Suprapubic skin (tissue), 3 donors: ENCODE measurements around the gene CELA3A.

Experiments
- CTCF ChIP-seq, 2 donors: fragments of 200-600 bp in 1 of 2; fragments of 450-650 bp in 1 of 2; sonication (generic) in 1 of 2; IDR thresholded peaks; one replicate each; pipeline ENCODE4 v1.5.1; 2016 to 2019; ENCODE audit warnings: antibody characterized with exemption in 2 of 2, mild to moderate bottlenecking in 1 of 2, moderate library complexity in 1 of 2
- POLR2A ChIP-seq, 2 donors: fragments of 450-650 bp; IDR thresholded peaks; one replicate each; pipeline ENCODE4 v1.6.1; 2017; ENCODE audit warnings: antibody characterized with exemption in 2 of 2, mild to moderate bottlenecking in 2 of 2, moderate library complexity in 2 of 2

- TF ChIP-seq CTCF (IDR thresholded peaks at IDR 0.05) (no peak), POLR2A (IDR thresholded peaks at IDR 0.05) (no peak)
These were observed 54.6 kb downstream of the CELA3A start for GRCh38 chr1:22056043-22056442.
